D721Med (cell line): Measurements from ENCODE around the gene HHEX.

Experiments used
- DNase-seq: peaks from one replicate; pipeline ENCODE4 v3.0.0; 2011; ENCODE audit warnings: low spot score; ENCODE audit not compliant: insufficient read length
- FAIRE-seq: peaks from 2 replicates; lab custom pipeline; 2011; peaks lifted over from hg19 to GRCh38; lab: Jason Lieb, UNC
- TF ChIP-seq, protein P1 (sequence below): IDR thresholded peaks from 2 replicates; pipeline ENCODE4 v1.5.1; 2012; ENCODE audit warnings: mild to moderate bottlenecking, control low read depth; ENCODE audit not compliant: insufficient read depth; ENCODE audit errors: missing control alignments

HHEX gene

DNA sequence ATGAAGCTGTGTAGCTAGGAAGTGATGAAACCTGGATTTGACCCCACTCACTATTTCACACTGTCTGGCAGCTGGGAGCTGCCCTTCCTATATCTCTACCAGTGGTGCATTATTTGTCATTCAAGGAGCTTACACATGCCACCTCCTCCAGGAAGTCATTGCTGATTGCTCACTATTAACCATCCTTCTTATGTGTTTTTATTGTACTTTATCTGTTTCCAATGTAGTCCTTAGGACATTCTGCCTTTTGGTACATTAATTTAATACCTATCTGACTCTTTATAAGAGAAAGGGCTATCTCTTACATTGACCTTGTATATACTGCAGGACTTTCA, 31.0 kb downstream of the HHEX start:
- FAIRE-seq: no peak
- no peak for DNase-seq
- TF ChIP-seq, protein P1, sequence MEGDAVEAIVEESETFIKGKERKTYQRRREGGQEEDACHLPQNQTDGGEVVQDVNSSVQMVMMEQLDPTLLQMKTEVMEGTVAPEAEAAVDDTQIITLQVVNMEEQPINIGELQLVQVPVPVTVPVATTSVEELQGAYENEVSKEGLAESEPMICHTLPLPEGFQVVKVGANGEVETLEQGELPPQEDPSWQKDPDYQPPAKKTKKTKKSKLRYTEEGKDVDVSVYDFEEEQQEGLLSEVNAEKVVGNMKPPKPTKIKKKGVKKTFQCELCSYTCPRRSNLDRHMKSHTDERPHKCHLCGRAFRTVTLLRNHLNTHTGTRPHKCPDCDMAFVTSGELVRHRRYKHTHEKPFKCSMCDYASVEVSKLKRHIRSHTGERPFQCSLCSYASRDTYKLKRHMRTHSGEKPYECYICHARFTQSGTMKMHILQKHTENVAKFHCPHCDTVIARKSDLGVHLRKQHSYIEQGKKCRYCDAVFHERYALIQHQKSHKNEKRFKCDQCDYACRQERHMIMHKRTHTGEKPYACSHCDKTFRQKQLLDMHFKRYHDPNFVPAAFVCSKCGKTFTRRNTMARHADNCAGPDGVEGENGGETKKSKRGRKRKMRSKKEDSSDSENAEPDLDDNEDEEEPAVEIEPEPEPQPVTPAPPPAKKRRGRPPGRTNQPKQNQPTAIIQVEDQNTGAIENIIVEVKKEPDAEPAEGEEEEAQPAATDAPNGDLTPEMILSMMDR: no peak

DNA sequence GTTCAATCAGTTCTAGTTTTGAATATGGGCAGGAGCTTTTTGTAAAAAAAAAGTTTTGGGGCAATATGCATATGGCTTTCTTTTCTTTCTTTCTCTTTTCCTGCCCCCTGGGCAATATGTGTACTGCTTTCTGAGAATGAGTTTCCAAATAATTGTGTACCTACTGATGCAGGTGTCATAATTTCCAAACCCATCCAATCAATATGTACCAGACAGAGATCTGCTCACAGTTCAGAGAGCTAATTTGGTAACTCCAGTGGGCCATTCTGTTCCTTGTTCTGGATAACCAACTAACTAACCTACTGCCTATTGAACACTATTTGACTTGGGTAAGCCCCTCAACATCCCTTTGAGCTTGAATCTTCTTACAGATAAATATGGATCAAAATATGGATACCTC, 32.6 kb downstream of the HHEX start:
- TF ChIP-seq, protein P1: no peak
- FAIRE-seq (no peak), DNase-seq (no peak)

DNA sequence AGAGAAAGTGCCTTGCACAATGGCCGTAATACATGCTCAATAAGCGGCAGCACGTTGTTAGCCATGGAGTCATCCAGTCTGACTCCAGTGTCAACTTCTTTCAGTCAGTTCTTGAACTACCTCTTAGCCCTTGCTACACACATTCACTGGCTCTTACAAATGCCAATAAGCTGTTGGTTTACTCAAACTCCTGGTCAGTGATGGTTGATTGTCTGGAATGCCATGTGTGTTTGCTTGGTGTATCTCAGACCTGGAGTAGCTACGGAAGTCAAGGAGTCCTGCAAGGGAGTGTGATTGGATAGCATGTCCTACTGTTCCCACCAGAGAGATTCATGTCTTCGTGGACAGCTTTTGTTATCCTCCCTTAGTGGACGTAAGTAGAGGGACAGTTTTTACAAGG, 37.4 kb downstream of the HHEX start:
- TF ChIP-seq, protein P1: no peak
- no peak for DNase-seq
- no peak for FAIRE-seq

DNA sequence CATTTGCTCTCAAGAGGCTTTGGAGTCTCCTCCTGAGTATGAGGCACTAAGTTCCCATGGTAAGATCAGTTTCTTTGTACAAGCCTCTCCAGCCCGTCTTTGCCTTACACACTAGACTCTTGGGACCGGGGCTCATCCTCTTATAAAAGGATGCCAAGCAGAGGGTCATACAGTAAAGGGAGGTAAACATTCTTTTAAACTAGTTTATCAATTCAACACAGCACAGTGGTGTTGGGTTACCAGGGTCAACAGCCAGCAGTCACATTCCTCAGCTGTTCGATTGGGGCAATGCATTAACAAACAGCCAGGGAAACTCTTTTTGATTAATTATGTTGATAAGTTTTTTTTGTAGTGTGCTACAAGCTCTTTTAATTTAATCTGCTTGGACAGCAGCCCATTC, 37.8 kb downstream of the HHEX start:
- TF ChIP-seq, protein P1: no peak
- DNase-seq (no peak), FAIRE-seq (no peak)

DNA sequence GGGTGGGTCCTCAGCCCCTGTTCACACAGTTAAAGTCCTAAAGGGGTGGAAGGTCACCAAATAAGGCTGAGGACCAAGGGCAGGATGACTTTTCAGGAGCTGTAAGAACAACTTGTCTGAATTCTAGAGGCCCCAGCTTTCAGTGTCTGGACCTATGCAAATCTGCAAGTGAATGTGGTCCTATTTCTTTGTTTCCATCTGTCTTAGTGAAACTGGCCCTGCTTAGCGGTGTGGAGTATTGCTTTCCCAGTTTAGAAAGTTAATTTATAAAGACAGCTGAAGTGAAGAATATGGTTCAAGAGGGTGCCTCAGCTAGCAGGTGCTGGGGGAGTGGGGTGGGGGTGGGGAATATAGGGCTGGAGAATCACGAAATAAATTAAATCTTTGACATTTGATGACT, 40.1 kb downstream of the HHEX start:
- DNase-seq: no peak

DNA sequence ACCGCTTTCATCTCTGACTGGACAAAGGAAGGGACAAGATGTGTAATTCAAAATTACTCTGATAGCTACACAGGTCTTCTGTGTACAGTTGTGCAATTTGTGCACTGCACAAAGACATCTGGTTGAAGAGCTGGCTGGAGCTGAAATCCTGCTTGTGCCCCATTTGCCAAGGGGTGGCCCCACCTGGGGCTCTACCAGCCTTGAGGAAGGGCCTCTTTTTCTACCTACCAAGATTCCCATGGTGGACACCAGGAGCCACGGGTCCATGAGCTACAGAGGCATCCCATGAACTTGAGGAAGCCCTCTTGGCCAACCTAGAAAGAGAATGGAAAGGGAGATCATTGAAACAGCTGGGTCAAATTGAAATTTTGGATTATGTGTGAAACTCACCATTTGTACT, 43.2 kb downstream of the HHEX start:
- no peak for FAIRE-seq
- TF ChIP-seq, protein P1: no peak
- no peak for DNase-seq

More for the DNA sequence above, 40.1 kb downstream of the HHEX start:
- TF ChIP-seq, protein P1: no peak
- FAIRE-seq: no peak

DNA sequence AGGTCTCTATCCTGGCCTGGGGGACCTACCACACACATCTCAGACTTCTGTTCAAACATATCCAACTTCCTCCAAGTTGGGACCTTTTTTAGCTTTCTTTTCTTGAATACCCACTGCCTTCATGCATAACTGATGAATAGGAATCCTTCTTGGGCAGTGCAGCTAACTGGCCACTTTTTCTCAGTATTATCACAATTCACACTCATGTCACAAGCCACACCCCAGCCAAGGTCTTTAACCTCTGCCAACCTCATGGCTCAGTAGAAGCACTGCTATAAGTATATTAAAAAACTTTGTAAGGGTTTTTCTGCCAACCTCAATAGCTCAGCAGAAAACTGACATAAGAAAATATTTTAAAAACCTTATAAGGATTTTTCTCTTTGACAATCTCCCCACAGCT, 44.5 kb downstream of the HHEX start:
- DNase-seq (no peak), FAIRE-seq (no peak)
- TF ChIP-seq, protein P1: no peak
